Measurements from ENCODE around the gene BCL10. TPM values are rescaled to one million over a fixed set of nuclear protein-coding genes. Genes with fewer than 3 reads are reported as not detected.
"Not testable (repeated sequence)": the region's sequence is repeated elsewhere in the genome, so short reads cannot be mapped to it uniquely, and the experiment has no call there.

BCL10 gene
- total RNA-seq, 1 donor, result 66.5 TPM

DNA sequence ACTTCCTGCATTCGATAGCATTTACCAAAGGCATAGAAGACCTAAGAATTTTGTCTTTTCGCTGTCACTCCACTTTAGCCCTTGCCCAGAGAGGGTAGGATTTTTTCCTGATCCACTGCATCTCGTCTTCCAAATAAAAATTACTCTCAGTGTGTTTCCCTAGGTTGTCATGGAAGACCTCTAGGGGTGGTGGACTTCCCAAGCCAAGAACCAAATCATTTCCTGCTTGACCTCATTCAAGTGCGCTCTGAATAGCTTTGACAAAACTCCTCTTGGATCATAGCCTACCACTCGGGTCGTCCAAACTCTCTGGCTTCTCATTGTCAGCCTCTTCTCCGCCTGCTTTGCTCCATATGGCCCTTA lies 16.5 kb downstream of the BCL10 start:
- Histone ChIP-seq H3K4me3 (ENCODE audit: low read length) (peak overlapping the region; percentile 90), H3K9me3 (ENCODE audit: low read depth, low read length) (no peaks in the 10 kb centered on the region), H3K27me3 (ENCODE audit: insufficient read depth, low read length) (no peaks in the 10 kb centered on the region), H3K4me1 (ENCODE audit: insufficient read depth, low read length) (peaks cover 21% of the 10 kb centered on the region)

DNA sequence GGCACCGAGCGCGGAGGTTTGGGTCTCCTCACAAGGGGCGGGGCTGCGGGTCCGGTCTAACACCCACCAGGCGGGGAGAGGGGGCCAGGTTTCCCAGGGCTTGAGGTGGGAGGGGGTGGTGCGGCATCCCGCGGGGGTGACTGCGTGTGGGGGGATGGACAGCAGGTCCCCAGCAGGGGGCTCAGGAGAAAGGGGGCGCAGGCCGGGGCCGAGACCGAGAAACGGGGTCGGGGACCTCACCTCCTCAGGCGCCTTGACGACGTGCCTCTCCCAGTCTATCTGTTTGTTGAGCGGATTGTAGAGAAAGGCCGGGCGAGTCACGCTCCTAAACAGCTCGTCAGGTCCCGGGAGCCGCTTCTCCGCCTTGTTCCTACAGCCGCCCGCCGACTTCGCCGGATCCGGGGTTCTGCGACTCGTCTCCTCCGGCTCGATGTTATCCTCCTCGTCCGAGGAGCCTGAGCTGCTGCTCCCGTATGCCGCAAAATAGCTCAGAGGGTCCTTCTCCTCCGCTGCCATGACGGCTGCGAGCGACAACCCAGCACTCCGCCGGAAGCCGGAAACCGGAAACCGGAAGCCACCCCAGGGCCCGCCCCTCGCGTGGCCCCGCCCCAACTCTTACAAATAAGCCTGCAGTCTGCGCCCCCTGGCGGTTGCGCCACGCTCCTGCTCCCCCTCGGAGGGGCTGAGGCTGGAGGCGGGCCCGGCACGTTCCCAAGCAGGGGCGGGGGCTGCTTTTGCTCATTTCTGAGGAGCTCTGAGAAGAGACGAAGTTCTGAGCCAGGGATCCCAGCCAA lies 17.1 kb downstream of the BCL10 start, which contains the start of gene C1orf52:
C1orf52 (minus strand) TSS at position 545 of the 794 bp plus-strand sequence; CDS start at position 516, 29 bp downstream.
- Histone ChIP-seq H3K27me3 (ENCODE audit: insufficient read depth, low read length) (no peaks in the 10 kb centered on the region), H3K9me3 (ENCODE audit: low read depth, low read length) (no peaks in the 10 kb centered on the region), H3K4me3 (ENCODE audit: low read length) (peak within 1 kb of the TSS; percentile 90), H3K4me1 (ENCODE audit: insufficient read depth, low read length) (peaks cover 21% of the 10 kb centered on the region)

DNA sequence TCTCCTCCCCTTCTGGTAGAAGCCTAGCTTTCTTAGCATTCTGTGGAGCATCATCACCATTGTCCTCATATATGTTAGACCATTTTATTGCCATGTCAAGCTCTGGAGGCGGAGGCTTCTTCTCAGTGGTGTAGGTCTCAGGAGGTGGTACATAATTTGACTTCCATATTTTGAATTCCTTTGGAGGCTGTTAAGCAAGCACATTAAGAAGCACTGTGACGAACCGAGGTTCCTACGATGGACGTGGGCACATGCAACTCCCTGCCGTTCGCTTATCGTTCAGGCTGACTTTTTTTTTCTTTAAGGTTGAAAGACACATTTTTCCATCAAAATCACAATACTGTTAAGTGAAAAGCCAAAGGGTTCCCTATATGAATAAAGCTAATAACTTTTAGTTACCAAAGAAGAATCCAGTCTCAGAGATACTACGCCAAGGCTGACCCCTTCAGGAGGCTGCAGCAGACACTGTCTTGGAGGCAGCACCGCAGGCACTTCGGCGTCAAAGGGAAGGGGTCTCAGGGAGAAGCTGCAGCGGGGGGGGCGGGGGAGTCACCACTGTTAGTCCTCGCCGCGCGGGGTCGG lies 17.8 kb downstream of the BCL10 start:
- Histone ChIP-seq H3K4me3 (ENCODE audit: low read length) (peak overlapping the region; percentile 90), H3K27me3 (ENCODE audit: insufficient read depth, low read length) (no peaks in the 10 kb centered on the region), H3K9me3 (ENCODE audit: low read depth, low read length) (no peaks in the 10 kb centered on the region), H3K4me1 (ENCODE audit: insufficient read depth, low read length) (peaks cover 21% of the 10 kb centered on the region)

DNA sequence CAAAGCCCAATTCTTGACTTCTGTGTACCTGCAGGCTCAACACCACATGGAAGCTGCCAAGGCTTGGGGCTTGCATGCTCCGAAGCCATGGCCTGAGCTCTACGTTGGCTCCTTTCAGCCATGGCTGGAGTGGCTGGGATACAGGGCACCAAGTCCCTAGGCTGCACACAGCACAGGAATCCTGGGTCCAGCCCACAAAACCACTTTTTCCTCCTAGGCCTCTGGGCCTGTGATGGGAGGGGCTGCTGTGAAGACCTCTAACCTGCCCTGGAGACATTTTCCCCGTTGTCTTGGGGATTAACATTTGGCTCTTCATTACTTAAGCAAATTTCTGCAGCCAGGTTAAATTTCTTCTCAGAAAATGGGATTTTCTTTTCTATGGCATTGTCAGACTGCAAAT lies 27.4 kb downstream of the BCL10 start:
- not testable (repeated sequence) for H3K4me3 ChIP-seq (ENCODE audit: low read length); H3K4me1 ChIP-seq (ENCODE audit: insufficient read depth, low read length); H3K9me3 ChIP-seq (ENCODE audit: low read depth, low read length); H3K27me3 ChIP-seq (ENCODE audit: insufficient read depth, low read length)

DNA sequence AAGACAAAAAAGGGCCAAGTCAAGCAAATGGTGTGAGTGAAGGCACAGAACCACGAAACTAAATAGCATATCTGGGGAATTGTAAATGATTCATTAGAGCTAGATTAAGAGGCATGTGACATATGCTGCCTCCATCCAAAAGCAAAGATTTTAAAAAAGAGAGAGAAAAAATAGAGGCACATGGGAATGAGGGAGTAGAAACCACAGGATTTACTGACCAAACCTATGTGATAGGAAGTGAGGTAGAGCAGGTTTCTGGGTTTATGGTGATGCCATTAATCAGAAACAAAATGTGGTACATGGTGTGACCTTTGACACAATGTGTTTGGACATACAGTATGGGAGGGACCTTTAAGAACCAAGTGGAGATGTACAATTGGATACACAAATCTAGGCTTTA lies 30.5 kb downstream of the BCL10 start:
- no peaks in the 10 kb centered on the region for H3K27me3 ChIP-seq (ENCODE audit: insufficient read depth, low read length)
- no peaks in the 10 kb centered on the region for H3K4me1 ChIP-seq (ENCODE audit: insufficient read depth, low read length)

DNA sequence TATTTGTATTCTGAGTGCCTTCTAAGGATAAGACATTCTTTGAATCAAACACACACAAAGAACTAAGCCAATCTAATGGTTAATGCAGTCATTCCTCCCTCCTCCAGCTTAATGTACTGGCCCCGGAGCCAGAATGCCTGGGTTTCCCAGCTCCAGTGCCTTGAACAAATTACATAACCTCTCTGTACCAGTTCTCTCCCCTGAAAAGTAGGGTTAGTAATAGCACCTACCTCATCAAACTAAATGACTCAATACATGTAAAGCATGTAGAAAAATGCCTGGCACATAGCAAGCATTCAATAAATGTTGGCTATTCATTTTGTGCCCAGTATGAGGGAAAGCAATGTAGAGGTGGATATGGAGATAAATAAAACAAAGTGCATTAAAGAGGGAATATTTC lies 31.0 kb downstream of the BCL10 start:
- Histone ChIP-seq H3K4me3 (ENCODE audit: low read length) (no peak overlapping the region), H3K9me3 (ENCODE audit: low read depth, low read length) (no peaks in the 10 kb centered on the region), H3K4me1 (ENCODE audit: insufficient read depth, low read length) (no peaks in the 10 kb centered on the region), H3K27me3 (ENCODE audit: insufficient read depth, low read length) (no peaks in the 10 kb centered on the region)

More for the DNA sequence above, 30.5 kb downstream of the BCL10 start:
- no peak overlapping the region for H3K4me3 ChIP-seq (ENCODE audit: low read length)
- H3K9me3 ChIP-seq (ENCODE audit: low read depth, low read length), result no peaks in the 10 kb centered on the region

DNA sequence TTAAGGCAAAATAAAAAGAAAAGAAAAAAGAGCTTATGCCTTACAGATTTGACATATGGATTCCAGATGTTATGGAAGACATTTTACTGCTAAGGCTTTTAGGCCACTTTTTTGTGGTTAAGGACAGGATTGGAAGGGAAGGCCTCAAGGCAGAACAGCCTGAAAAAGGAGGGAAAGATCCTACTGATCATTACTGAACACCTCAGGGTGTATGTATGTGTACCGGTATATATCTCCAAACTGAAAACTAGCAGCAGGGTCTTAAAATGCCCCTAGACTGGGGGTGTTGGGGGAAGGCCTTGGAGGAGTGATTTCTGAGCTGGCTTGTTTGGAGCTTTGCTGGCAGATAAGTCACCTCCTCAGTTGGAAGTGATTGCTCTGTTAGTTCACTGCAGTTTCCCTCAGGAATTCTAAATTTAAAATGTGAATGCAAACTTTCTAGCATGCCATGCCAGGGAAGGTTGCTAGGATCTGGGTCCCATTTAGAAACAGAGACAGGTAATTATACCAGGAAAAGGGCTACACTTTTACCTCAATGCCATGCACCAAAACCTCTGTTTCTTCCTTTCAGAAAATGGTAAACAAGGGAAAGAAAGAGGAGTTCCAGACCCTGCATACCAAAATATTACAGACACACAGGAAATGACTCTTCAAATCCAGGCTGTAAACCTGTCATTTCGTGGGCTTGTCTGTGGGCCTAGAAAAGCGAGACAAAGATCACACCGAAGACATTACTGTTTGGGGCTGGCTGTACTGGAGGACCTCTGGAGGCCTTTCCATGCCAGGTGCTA lies 32.0 kb downstream of the BCL10 start:
- Histone ChIP-seq H3K27me3 (ENCODE audit: insufficient read depth, low read length) (no peaks in the 10 kb centered on the region), H3K9me3 (ENCODE audit: low read depth, low read length) (no peaks in the 10 kb centered on the region), H3K4me3 (ENCODE audit: low read length) (no peak overlapping the region), H3K4me1 (ENCODE audit: insufficient read depth, low read length) (no peaks in the 10 kb centered on the region)

DNA sequence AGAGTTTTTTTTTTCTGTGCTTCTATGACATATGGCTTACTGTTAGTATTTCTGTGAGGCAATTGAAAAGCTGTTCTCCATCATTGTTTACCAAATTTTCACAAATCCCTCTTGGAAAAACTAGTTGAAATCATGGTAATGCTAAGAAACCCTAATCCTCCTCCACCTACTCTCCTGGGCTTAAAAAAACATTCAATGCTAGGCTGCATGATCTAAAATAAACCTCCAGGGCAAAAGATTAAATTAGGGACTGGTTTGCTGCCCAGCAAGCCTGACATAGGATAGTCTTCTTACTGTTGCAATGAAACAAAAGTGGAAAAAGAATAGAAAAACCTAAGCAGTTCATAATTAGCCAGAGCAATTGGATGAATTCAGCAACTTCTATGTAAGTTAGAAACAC lies 33.1 kb downstream of the BCL10 start:
- no peak overlapping the region for H3K4me3 ChIP-seq (ENCODE audit: low read length)
- no peaks in the 10 kb centered on the region for H3K9me3 ChIP-seq (ENCODE audit: low read depth, low read length)
- no peaks in the 10 kb centered on the region for H3K4me1 ChIP-seq (ENCODE audit: insufficient read depth, low read length)
- H3K27me3 ChIP-seq (ENCODE audit: insufficient read depth, low read length), result no peaks in the 10 kb centered on the region

DNA sequence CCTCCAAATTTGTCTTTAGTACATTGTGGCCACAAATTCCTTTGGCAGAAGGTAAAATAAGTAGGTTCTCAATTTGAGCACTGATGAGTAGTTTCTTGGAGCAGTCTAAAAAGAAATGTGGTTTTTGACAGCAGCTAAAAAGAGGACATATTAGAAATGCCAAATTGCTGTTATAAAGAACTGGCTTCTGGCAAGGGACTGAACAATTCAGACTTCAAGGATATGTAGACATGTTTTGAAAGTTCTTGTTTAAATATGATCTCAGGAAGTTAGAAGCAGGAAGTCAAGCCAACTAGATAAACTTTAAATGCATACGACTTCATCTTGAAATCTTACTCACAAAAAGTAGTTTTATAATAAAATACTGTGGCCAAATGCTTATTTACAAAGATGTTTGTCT lies 35.8 kb downstream of the BCL10 start:
- no peaks in the 10 kb centered on the region for H3K4me1 ChIP-seq (ENCODE audit: insufficient read depth, low read length)
- no peaks in the 10 kb centered on the region for H3K27me3 ChIP-seq (ENCODE audit: insufficient read depth, low read length)
- H3K4me3 ChIP-seq (ENCODE audit: low read length), result no peak overlapping the region
- H3K9me3 ChIP-seq (ENCODE audit: low read depth, low read length), result no peaks in the 10 kb centered on the region

DNA sequence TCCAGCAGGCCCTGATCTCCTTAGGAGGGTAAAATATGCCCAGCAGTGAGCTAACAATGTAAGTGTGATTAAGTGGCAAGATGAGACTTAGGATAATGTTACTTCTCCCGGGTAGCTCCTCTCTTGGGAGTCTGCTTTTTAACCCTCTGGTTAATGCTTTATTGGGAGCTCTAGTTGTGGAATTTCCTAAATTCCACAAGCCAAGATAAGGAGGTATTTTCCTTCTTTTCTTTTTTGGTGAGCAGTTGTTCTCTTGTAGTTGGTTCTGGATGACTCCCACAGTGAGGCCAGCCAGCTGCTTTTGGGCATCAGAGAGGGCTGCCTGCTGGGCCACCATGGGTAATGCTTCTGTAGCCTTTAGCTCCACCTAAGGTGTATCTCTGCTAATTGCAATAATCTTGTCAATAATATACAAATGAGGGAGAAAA lies 36.2 kb downstream of the BCL10 start:
- Histone ChIP-seq H3K4me1 (ENCODE audit: insufficient read depth, low read length) (no peaks in the 10 kb centered on the region), H3K27me3 (ENCODE audit: insufficient read depth, low read length) (no peaks in the 10 kb centered on the region), H3K4me3 (ENCODE audit: low read length) (no peak overlapping the region)

DNA sequence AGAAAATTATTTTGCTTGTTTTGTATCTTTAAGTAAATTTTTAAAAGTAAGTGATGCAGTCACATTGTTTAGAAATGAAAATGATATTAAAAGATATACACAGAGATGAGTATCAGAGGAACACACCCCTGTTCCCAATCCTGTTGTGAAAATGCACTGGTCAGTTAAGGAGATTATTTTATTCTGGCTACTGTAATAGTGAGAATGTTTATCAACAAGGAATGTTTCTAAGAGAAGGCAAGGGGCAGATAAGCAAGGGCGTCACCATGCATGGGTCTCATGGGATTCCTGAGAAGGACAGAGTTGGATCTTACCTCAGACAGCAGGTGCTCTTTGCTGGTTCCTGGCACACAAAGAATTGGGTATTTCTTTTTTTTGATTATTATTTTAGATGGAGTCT lies 38.8 kb downstream of the BCL10 start:
- H3K27me3 ChIP-seq (ENCODE audit: insufficient read depth, low read length), result no peaks in the 10 kb centered on the region

More for the DNA sequence above, 36.2 kb downstream of the BCL10 start:
- no peaks in the 10 kb centered on the region for H3K9me3 ChIP-seq (ENCODE audit: low read depth, low read length)

DNA sequence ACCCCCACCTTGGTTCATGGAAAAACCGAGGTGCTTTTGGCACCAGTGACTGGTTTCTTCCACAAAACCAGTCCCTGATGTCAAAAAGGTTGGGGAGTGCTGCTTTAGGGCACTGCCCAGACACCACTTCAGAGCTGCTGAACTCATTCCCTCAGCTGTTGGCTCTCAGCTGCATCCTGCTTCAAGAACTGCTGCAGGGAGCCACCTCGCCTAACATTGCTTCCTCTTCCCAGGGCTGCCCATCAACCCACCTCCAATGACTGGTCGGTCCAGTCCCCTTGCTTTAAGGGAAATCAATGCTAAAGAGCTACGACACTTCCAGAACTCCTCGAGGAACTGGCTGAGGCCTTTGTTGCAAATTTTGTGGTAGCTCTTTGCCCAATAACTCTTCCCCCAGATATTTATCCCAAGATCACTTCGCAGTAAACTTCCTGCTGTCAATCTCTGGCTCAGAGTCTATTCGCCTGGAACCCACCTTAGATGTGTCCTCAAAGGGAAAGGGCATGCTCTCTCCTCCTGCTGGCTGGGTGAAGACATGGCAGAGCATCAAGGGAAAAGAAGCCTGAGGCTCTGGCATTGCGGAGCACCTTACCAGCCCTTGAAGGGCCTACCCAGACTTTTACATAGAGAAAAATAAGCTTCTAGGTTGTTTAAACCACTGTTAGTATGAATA lies 46.0 kb downstream of the BCL10 start:
- H3K27me3 ChIP-seq (ENCODE audit: insufficient read depth, low read length), result no peaks in the 10 kb centered on the region
- H3K4me3 ChIP-seq (ENCODE audit: low read length), result no peak overlapping the region
- H3K4me1 ChIP-seq (ENCODE audit: insufficient read depth, low read length), result no peaks in the 10 kb centered on the region
- no peaks in the 10 kb centered on the region for H3K9me3 ChIP-seq (ENCODE audit: low read depth, low read length)

More for the DNA sequence above, 38.8 kb downstream of the BCL10 start:
- Histone ChIP-seq H3K9me3 (ENCODE audit: low read depth, low read length) (no peaks in the 10 kb centered on the region), H3K4me3 (ENCODE audit: low read length) (no peak overlapping the region), H3K4me1 (ENCODE audit: insufficient read depth, low read length) (no peaks in the 10 kb centered on the region)

DNA sequence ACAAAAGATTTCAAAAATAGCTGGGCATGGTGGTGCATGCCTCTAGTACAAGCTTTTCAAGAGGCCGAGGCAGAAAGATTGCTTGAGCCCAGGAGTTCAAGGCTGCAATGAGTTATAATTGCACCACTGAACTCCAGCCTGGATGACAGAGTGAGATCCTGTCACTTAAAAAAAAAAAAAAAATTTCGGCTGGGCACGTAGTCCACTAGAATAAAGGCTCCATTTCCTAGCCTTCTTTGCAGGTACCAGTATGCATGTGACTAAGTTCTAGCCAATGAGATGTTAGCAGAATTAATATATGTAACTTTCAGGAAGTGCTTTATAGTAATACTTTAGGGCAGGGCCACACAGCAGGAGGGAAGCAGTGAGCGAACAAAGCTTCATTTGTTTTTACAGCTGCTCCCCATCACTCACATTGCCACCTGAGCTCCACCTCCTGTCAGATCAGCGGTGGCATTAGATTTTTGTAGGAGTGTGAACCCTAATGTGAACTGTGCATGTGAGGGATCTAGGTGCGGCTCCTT lies 46.8 kb downstream of the BCL10 start:
- H3K4me1 ChIP-seq (ENCODE audit: insufficient read depth, low read length), result no peaks in the 10 kb centered on the region
- no peaks in the 10 kb centered on the region for H3K27me3 ChIP-seq (ENCODE audit: insufficient read depth, low read length)
- no peaks in the 10 kb centered on the region for H3K9me3 ChIP-seq (ENCODE audit: low read depth, low read length)
- no peak overlapping the region for H3K4me3 ChIP-seq (ENCODE audit: low read length)

DNA sequence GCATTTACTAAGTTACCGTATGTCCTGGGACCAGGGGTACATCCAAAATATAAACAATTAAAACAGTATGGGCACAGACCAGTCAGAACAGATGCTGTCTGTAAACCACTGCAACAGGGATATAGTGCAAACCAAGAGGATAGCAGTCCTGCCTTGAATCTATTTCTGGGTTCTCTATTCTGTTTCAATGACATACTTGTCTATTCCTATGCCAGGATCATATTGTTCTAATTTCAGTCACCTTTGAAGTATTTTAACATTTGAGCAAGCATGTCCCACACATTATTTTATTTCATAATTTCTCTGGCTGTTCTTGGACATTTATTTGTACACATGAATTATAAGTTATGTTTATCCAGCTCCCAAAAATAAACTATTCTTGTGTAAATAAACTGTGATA lies 47.5 kb downstream of the BCL10 start:
- Histone ChIP-seq H3K27me3 (ENCODE audit: insufficient read depth, low read length) (no peaks in the 10 kb centered on the region), H3K9me3 (ENCODE audit: low read depth, low read length) (no peaks in the 10 kb centered on the region), H3K4me3 (ENCODE audit: low read length) (no peak overlapping the region), H3K4me1 (ENCODE audit: insufficient read depth, low read length) (no peaks in the 10 kb centered on the region)
